Activated T-helper 9 cell treated with anti-CD3 and anti-CD28 coated beads, Interleukin-2, amount 50 U/mL, for 16 hours (primary cell): ENCODE data around the gene KCNE3.
"Not testable (repeated sequence)": the region's sequence is repeated elsewhere in the genome, so short reads cannot be mapped to it uniquely, and the experiment has no call there.

ENCODE experiments used
- DNase-seq: peaks from one replicate; pipeline ENCODE4 v3.0.0-alpha.2; 2020; ENCODE audit warnings: low read depth

KCNE3 gene

DNA sequence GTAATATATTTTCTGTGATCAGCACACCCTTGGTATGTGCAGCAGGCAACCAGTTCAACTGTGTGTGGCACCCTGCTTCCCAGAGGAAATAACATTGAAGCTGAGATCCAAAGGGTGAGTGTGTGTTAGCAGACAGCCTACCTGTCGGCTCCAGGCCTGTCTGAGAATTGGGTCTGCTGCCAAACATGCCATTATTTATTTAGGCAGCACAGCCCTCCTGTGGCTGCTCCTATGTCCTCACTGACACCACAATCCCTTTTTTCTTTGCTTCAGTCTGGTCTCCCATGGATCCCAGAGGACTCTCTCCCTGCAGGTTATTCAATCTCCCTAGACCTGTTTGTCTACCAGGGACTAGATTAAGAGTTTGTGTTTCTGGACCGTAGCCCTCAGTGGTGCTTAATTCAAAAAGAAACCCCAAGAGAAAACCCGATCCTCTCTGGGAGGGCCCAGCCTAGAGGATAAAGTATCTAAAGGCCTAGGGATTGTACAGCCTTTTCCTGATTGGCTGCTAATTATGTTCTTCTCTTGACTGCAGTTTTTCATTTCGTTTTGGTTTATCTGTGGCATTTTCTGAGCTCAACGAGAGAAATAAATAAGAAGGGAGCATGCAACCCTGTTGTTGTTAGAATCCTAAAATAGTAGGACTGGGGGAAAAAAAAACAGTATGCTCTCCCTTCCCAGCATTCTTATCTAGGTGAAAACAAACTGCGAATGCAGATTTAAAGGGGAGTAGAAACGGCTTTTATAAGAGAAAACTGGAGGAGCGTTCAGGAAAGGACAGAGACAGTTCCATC lies 24.1 kb downstream of the KCNE3 start:
- DNase-seq, result no peak

DNA sequence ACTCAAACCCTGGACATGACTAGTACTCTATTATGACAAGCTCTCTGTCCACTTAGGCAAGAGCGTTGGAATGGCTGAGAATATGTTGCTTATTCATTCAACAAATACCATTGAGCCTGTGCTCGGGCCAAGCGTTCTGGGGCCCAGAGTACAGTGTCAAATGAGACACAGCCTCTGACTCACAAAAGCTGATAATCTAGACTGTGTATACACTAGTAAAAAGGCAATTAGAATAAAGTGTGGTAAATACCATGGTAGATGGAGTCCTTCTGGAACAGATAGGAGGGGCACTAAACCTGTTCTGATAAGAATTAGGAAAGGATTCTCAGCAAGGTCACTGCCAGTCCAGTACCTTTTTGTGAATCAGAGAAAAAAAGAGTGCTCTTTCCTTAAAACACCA lies 24.7 kb downstream of the KCNE3 start:
- DNase-seq, result no peak

DNA sequence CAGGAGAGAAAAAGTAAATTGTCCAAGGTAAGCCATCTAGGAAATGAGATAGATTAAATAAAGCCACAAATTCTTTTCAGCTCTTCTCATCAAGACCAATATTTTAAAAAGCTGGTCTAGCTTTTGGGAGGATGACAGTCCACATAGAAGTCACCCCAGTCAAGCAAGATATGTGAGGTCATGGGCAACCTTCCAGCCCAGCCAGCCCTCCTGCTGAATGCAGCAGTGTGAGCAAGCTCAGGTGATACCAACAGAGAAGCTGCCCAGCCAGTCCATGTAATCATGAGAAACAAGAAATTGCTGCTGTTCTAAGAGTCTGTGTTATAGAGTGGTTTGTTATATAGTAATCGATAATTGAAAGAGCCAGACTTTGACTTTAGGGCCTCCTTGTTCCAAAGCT lies 28.7 kb downstream of the KCNE3 start:
- DNase-seq, result no peak

DNA sequence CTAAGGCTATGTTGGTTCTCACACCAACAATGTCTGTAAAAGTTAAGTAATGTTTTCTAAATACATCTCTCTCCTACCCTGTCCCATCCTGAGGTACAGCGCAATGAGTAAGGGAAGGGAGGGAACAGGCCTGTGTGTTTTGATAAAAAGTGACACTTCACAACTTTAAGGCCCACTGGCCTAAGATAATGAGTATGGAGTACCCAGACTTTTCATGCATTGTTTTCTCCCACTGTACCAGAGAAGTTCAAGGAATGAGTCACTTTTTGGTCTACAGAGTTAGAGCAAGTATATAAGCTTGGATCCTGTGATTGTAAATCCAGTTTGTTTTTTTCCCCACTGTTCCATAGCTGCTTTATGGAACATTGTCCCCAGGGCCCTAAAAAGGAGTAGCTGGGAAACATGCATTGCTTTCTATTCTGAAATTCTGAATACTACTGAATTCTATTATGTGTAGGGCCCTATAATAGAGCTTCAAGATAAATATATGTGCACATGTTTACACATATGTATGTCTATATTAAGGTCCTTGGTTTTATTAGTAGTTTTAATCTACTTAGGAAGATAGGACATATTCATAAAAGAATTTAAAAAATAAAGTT lies 29.8 kb downstream of the KCNE3 start:
- no peak for DNase-seq

DNA sequence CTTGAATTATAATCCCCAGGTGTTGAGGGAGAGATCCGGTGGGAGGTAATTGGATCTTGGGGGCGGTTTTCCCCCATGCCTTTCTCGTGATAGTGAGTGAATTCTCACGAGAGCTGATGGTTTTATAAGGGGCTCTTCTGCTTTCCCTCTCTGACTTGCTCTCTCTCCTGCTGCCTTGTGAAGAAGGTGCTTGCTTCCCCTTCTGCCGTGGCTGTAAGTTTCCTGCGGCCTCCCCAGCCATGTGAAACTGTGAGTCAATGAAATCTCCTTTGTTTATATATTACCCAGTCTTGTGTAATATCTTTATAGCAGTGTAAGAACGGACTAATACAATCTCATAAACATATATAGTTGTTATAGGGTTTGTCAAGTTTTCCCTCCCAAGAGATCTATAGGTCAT lies 32.8 kb downstream of the KCNE3 start:
- DNase-seq, result no peak

DNA sequence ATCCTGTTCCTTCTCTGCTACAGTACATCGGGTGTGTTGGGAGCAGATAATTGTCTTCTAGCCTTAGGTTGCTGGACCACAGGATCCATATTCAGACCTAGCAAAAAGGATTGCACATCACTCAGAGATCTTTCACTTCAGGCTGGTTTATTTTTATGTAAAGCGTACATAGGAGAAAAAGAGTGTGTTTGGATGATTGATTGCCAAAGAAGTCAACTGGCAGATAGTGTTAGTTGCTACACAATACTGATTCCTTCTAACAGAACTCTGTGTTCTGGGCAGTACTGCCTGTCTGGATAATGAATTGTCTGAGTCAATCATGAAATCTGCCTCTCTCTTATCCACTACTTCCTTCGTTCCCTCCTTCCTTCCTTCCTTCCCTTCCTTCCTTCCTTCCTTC lies 38.1 kb downstream of the KCNE3 start:
- DNase-seq, result no peak

DNA sequence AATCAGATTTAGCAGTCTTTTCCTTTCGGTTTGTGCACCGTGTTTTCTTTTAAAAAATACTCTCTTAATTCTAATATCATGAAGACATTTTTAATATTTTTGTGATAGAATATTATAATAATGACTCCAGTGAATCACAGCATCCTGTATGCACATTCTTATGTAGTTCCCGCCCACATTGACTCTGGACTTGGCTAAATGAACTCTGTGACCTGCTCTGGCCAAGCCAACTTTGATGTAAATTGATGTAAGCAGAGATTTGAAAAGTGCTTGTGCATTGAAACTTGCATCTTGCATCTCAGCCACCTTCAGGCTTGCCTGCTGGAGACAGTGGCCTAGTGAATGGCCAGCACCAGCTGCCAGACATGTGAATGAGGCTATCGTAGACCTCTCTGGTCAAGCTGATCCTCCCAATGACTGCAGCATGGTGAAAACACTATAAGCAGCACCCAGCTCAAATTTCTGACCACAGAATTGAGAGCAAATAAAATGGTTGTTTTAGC lies 39.9 kb downstream of the KCNE3 start:
- DNase-seq, result no peak

DNA sequence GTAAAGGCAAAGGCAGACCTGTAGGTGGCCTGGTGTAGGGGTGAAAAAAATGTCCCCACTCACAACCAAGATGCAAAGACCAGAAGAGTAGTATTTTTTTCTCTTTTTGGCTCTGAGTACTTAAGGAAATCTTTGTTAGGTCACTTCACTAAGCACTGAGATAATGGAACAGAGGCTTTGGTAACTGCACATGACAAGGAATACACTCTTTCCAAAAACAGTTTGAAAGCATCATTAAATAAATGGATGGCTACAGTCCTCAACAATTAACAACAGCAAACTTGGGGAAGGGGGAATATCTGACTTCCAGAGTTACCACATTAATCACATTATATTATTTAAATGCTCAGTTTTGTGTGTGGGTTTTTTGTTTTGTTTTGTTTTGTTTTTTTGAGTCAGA lies 42.2 kb downstream of the KCNE3 start:
- no peak for DNase-seq

DNA sequence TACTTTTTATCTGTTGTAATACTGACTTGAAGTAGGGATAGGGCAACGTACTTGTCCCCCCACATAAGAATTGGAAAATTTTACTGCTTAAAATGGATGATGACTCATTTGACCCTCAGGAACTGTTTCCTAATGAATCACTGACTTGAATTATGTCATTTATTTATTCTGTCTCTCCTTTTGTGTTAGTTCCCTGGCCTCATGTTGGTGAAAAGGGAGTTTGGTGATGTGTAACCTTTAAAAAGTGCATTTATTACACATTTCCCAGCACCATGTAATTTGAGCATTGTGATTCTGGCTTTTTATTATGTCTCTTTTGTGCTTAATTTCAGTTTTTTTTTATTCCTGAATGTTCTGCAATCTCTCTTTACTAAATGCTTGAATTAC lies 48.8 kb downstream of the KCNE3 start:
- no peak for DNase-seq

DNA sequence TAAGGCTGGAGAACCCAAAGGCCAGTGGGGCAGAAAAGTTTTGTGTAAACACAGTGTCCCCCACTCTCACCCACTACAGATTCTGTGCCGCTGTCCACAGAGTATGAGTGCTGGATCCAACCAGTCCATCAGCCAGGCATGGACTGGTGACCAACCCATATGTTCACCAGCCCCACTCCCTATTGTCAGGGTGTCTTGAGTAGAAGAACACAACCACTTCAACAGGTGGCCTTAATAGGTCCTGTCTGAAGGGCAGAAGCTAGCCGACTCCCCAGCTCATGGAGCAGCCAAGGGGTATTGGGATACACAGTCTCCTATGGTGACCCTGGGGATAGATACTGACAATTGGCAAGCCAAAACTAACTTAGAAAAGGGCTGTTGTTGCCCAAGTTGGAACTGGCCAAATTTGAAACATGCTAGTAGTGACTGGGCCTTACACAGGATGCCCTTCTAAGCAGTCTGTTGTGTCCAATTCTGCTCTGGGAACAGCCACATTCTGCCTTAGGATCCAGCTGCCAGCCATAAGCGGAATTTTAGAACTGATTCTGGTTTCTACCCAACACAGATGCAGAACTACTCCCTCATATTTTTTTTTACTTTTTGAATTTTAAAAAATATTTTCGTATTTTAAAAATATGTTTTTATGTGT lies 49.4 kb downstream of the KCNE3 start:
- DNase-seq, result no peak

- DNase-seq, result no peak
Measured at GRCh38 chr11:74417379-74417804, 50.0 kb downstream of the KCNE3 start.

- DNase-seq, result not testable (repeated sequence)
Measured at GRCh38 chr11:74416974-74417373, 50.4 kb downstream of the KCNE3 start.

DNA sequence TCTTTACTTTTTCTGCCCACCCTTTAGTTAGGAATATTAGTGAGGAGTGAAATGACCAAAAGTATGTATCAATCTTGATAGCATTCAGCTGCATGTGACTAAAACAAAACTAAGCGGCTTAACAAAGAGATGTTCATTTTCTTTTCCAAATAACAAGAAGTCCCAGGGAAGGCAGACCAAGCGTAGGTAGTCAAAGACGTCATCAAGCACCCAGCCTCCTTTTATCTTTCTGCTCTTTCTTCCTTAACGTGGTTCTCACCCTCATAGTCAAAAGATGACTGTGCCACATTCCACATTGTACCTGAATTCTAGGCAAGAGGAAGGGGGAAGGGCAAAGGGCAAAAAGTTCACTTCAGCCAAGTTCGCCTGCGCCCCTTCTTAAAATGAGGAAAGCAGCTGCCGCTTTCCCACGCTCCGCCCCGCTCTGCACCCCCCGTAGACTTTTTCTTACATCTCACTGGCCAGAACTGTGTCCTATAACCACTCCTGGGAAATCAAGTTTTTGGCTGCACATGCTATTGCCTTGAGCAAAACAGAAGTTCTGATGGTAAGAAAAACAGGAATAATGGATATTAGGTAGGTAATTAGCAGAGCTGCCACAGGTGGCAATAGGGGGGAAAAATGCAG lies 54.5 kb downstream of the KCNE3 start:
- DNase-seq, result no peak

DNA sequence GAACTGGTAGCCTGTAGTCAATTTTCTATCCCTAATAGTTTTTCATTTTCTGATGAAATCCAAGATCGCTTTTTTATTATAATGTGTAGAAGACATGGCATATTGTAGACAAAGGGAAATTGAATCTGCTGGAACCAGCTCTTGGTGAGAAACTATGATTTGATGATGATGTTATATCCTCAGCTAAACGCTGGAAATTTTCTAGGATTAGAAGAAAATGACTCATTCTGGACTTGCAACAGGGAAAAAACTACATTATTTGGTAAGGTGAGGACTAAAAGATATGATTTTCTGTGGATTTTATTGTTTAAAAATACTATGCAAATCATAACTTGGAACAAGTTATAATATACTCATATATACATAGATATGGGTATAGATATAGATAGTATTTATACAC lies 55.0 kb downstream of the KCNE3 start:
- no peak for DNase-seq

DNA sequence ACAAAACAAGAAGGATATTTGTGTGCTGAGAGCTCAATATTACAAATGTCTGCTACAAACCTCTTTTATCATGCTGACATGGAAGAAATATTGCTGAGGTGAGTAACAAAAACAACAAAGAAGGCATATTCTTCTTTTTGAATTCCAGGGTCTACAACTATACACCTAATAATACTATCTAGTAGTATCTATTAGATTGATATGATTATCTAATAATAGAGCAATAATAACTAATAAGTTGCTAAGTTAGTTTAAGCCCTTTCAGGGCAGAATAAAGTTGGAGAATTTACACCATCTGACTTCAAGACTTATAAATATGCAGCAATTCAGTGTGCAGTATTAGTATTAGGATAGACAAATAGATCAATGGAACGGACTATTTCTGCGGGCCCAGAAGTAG lies 57.7 kb downstream of the KCNE3 start:
- no peak for DNase-seq
